ENCODE results near the gene ZNF532.

The ZNF532 gene

DNA sequence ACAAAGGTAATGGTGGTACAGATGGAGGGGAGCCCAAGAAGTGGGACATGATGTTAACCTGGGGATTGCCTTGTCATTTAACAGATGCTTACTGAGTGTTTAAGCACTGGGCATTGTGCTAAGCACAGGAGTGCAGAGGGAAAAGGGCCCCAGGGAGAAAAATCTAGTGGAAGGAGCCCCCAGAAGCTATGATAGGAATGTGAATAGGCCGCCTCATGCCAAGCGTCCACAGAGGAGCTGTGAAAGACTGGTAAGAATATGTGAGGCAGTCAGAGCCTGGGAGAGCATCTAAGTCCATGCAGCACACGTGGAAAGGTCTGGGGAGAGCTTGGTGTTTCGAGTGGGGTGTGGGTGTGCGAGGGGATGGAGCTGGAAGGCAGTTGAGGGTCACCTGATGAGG, 5.5 kb downstream of the ZNF532 start:
- no peak for DNase-seq

GRCh38 chr18:58870621-58871020, 5.9 kb downstream of the ZNF532 start:
- DNase-seq: no peak

- no peak for DNase-seq
Observed at GRCh38 chr18:58871514-58872420, 7.1 kb downstream of the ZNF532 start.

DNA sequence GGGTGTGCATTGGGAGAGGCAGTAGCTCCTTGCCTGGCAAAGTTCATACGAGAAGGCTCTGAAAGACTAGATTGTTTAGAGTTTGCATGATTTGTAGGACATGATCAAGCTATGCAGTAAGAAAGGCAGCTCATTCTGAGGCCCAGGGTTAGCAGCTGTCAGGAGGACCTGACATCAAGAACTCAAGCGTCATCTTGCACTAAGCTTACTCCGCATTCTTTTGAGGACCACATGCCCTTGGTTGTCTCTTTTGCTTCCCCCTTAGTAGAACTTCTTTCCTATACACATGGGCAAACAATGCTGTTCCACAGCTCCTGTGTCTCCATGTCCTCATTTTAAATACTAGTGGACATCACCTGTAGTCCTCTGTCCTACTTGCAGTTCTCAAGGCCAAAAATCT, 14.0 kb downstream of the ZNF532 start:
- DNase-seq: no peak

GRCh38 chr18:58881477-58881876, 16.8 kb downstream of the ZNF532 start:
- DNase-seq: no peak

- DNase-seq: no peak
Observed at GRCh38 chr18:58882044-58882443, 17.4 kb downstream of the ZNF532 start.

DNA sequence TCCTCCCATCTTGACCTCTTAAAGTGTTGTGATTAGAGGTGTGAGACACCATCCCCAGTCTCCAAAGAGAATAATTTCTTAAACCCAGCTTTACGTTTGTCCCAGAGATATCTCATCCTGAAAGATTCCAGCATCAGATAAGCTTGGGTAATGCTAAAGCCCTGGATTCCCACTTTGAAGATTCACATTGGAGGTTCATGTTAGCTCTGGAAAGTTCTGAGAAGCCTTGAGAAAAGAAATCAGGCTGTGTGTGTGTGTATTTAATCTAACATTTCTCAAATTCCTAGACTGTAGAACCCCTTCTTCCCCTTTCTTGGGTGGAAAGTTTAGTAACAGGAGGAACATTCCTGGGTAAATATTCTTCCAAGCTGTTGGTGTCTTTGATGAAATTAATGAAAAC, 18.0 kb downstream of the ZNF532 start:
- no peak for DNase-seq

- no peak for DNase-seq
Observed at GRCh38 chr18:58884680-58885079, 20.0 kb downstream of the ZNF532 start.

- DNase-seq: no peak
Observed at GRCh38 chr18:58886431-58886830, 21.8 kb downstream of the ZNF532 start.

- no peak for DNase-seq
Observed at GRCh38 chr18:58886864-58887612, 22.4 kb downstream of the ZNF532 start.

GRCh38 chr18:58887613-58887963, 22.9 kb downstream of the ZNF532 start:
- no peak for DNase-seq

DNA sequence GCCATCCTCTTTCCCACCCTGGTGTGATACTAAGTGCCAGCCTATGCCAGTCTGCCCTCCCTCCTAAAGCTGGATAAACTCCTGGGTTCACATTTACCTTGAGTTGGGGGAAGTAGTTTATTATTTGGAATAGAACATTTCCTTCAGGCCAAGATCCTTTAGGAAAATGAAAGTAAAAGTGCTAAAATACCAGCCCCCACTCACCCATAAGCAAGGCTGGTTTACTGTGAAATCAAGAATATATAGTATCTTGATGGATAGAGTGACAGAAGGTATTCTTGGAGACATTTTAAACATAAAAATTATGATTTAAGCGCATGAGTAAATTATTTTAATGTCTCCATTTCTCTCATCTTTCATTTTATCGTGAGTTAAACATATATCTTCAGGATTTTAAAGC, 27.1 kb downstream of the ZNF532 start:
- DNase-seq: no peak

- no peak for DNase-seq
Observed at GRCh38 chr18:58892488-58892887, 27.8 kb downstream of the ZNF532 start.

GRCh38 chr18:58893388-58894099, 28.9 kb downstream of the ZNF532 start:
- DNase-seq: no peak

DNA sequence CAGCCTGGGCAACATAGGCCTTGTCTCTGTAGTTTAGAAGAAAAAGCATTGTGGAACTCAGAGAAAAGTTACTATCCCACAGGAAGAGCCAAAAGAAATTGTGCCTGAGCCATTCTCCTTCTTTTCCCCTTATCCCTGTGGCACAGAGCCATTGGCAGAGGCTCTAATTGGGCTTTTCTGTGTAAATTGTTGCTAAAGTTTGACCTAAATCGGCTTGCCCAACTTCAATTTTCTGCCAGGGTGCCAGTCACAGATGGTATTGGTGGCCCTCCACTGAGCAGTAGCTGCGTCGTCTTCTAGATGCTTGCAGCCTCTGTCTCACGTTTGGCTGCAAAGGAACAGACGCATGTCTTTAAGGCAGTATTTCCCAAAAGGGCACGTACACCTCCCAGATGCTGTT, 30.3 kb downstream of the ZNF532 start:
- no peak for DNase-seq

DNA sequence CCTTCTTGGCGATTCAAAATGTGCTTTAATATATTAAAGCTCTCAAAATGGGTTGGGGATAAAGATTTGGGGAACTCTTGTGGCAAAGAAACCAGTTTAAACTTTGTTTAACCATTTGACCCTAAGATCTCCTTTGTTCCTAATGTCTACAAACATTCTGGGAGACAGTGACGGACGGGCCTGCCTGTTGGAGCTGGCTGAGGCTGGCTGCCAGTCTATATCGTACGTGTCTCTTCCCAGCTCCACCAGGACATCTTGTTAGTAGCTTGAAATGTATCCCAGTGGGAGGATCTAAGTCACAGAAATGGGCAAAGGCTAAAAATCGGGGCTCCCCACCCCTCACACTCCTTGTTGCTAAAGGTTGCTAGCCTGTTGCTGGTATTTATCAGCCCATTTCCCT, 30.7 kb downstream of the ZNF532 start:
- no peak for DNase-seq

DNA sequence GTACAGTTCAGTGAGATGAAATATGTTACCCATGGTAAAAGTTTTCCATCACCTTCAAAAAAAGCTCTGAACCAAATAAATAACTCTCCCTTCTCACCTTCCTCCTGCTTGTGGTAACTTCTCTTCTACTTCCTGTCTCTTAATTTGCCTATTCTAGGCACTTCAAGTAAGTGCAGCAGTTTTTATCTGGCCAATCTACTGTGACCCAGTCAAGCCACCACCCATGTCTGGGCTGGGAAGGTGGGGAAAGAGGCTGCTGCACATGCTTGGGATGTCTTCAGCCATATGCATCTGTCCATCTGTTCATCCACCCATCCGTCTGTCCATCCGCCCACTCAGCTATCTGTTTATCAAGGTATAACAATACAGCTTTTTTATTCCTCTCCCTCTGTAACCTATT, 31.6 kb downstream of the ZNF532 start:
- DNase-seq: no peak

GRCh38 chr18:58896734-58897508, 32.2 kb downstream of the ZNF532 start:
- no peak for DNase-seq

GRCh38 chr18:58898010-58898799, 33.5 kb downstream of the ZNF532 start:
- DNase-seq: no peak

DNA sequence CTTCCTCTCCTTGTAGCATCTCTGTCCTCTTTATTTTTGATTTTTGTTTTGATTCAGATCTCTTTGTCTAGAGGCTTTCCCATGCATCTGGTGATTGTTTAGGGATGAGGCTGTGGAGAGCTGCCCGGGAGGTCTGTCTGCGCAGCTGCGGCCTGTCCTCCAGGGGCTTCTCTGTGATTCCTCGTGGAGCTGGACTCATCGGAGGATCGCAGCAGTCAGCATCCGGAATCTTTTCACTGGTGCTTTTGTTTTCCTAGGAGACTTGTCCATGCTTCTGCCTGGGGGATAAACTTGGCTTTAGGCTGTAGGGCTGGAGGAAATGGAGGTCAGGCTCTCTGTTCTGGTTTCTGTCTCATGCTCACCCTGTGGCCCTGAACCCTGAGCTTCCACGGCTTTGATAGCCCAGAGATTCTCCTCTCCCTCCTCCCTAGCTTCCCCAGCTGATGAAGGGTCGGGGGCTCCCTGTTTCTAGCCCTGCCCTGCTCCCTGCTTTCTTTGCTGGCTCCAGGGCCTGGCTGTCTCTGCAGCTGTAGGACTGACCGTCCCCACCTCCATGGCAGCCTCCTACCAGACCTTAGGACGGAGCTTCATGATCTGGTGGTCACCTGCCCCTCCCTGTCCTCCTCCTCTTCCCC, 35.5 kb downstream of the ZNF532 start:
- DNase-seq: no peak

DNA sequence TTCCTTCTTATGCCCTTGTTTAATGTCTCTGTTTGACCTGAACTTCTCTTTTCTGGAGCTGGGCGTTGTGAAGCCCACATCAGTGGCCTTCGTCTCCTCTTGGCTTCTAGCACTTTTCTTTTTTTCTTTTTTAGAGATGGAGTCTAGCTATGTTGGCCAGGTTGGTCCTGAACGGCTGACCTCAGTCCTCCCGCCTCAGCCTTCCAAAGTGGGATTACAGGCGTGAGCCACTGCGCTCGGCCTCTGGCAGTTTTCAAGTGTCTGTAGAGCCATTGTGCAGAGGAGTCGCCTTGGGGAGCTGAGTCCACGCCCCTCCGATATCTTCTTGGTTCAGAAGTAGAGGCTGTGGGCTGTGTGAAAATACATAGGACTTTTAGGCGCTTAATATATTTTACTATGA, 36.5 kb downstream of the ZNF532 start:
- DNase-seq: no peak

GRCh38 chr18:58901783-58902182, 37.1 kb downstream of the ZNF532 start:
- no peak for DNase-seq

Data from stimulated activated CD4-positive, alpha-beta T cell treated with anti-CD3 and anti-CD28 coated beads, Interleukin-4, amount 100 ng/mL, for 4 hours (primary cell).